Prostate gland (tissue), 2 donors: Measurements from ENCODE around the gene PARG. TPM values are rescaled to one million over a fixed set of nuclear protein-coding genes. Genes with fewer than 3 reads are reported as not detected.
"Not testable (repeated sequence)": the region's sequence is repeated elsewhere in the genome, so short reads cannot be mapped to it uniquely, and the experiment has no call there.

Experiments
- DNase-seq: peaks from one replicate; pipeline ENCODE4 v3.0.0-alpha.2; 2019; ENCODE audit warnings: low spot score
- H3K27ac ChIP-seq, 2 donors: fragments of 200-600 bp; sonication (generic); 2 replicates each; pipeline ENCODE4 v1.5.1; 2017 to 2019
- H3K27me3 ChIP-seq: fragments of 200-600 bp; sonication (generic); replicated peaks from 2 replicates; pipeline ENCODE4 v1.5.1; 2019; ENCODE audit not compliant: insufficient read depth
- H3K36me3 ChIP-seq, 2 donors: fragments of 200-600 bp; sonication (generic); 1 replicate in 1 of 2; 2 replicates in 1 of 2; pipeline versions ENCODE4 v1.5.1 to v1.8.1; 2017 to 2019
- H3K4me1 ChIP-seq: fragments of 200-600 bp; sonication (generic); replicated peaks from 2 replicates; pipeline ENCODE4 v1.5.1; 2019
- H3K4me3 ChIP-seq, 2 donors: fragments of 200-600 bp; sonication (generic); 2 replicates each; pipeline ENCODE4 v1.5.1; 2017 to 2019
- H3K9me3 ChIP-seq: fragments of 200-600 bp; sonication (generic); 2 replicates; pipeline ENCODE4 v1.5.1; 2017
- POLR2AphosphoS5 ChIP-seq: sonication (generic); formaldehyde crosslinking; IDR thresholded peaks from one replicate; pipeline ENCODE4 v1.6.1; 2017; ENCODE audit warnings: antibody characterized with exemption
- whole genome bisulfite sequencing: methylation state at CpG from one replicate; pipeline ENCODE4 v1.1.5; 2018; 5-methylcytosine and 5-hydroxymethylcytosine counted together
- intact Hi-C: fragments of 100-400 bp; cut with DNase I; formaldehyde crosslinking; loops from one replicate; pipeline ENCODE4 v1.14.2; 2022
- total RNA-seq, 2 donors: library from RNA; depleted of rRNA; stranded (reverse); fragments of >200 nt; gene quantifications; one replicate each; pipeline ENCODE4 v1.1.0, GENCODE V29; 2016

Gene PARG
- total RNA-seq = 10 to 100 TPM; 19.4 to 37.4 TPM

GRCh38 chr10:49941447-49942338 lies at the start of gene PARG, which contains the start of gene TIMM23B:
Gene PARG (minus strand): TSS chr10:49942027. CDS start chr10:49941725, 302 bp downstream.
Gene TIMM23B (plus strand): TSS chr10:49942053. CDS start chr10:49942195, 142 bp downstream.
- H3K9me3 ChIP-seq, H3K36me3 ChIP-seq, H3K4me1 ChIP-seq, H3K27me3 ChIP-seq, intact Hi-C loops: not testable (repeated sequence)
- DNase-seq = peak; percentile 56
- peak within 1 kb of the TSS; percentile 66 to 86 for H3K4me3 ChIP-seq
- H3K27ac ChIP-seq = peak within 1 kb of the TSS in 1 of 2 donors; percentile 31
- TF ChIP-seq POLR2AphosphoS5 = peak; percentile 83
- WGBS = under 1% methylated on average over 76 of the region's 81 CpGs

- H3K4me3 ChIP-seq, H3K9me3 ChIP-seq, H3K4me1 ChIP-seq, DNase-seq, H3K36me3 ChIP-seq, H3K27ac ChIP-seq, H3K27me3 ChIP-seq, intact Hi-C loops: not testable (repeated sequence)
- 93% methylated on average over 13 of the region's 18 CpGs for WGBS
Observed at GRCh38 chr10:49988376-49988775, 46.5 kb upstream of the PARG start, which contains the start of gene AGAP6. Gene AGAP6 (plus strand): TSS chr10:49988406. CDS start chr10:49988716, 310 bp downstream.

- 94% methylated on average over 3 of the region's 3 CpGs for WGBS
- intact Hi-C loops = not testable (repeated sequence)
Observed at GRCh38 chr10:49987207-49987606, 45.4 kb upstream of the PARG start.

GRCh38 chr10:49977756-49978155 lies 35.9 kb upstream of the PARG start:
- 91% methylated on average over 3 of the region's 3 CpGs for WGBS
- H3K27me3 ChIP-seq, DNase-seq, H3K27ac ChIP-seq, intact Hi-C loops, H3K4me3 ChIP-seq, H3K36me3 ChIP-seq, H3K4me1 ChIP-seq, H3K9me3 ChIP-seq: not testable (repeated sequence)

More at GRCh38 chr10:49987207-49987606, 45.4 kb upstream of the PARG start:
- H3K27ac ChIP-seq, H3K27me3 ChIP-seq, H3K36me3 ChIP-seq, H3K9me3 ChIP-seq, DNase-seq, H3K4me3 ChIP-seq, H3K4me1 ChIP-seq: not testable (repeated sequence)

GRCh38 chr10:49972094-49972493 lies 30.3 kb upstream of the PARG start:
- 87% methylated on average over 3 of the region's 3 CpGs for WGBS

GRCh38 chr10:49971466-49971865 lies 29.6 kb upstream of the PARG start:
- H3K4me3 ChIP-seq, DNase-seq, H3K9me3 ChIP-seq, H3K36me3 ChIP-seq, H3K4me1 ChIP-seq, H3K27me3 ChIP-seq, H3K27ac ChIP-seq, intact Hi-C loops: not testable (repeated sequence)
- WGBS = 62% methylated on average over 2 of the region's 2 CpGs

More at GRCh38 chr10:49972094-49972493, 30.3 kb upstream of the PARG start:
- H3K36me3 ChIP-seq, H3K27ac ChIP-seq, H3K4me3 ChIP-seq, H3K27me3 ChIP-seq, DNase-seq, intact Hi-C loops, H3K4me1 ChIP-seq, H3K9me3 ChIP-seq: not testable (repeated sequence)

- H3K4me3 ChIP-seq, H3K9me3 ChIP-seq, H3K36me3 ChIP-seq, DNase-seq, H3K27ac ChIP-seq, H3K4me1 ChIP-seq, intact Hi-C loops, H3K27me3 ChIP-seq: not testable (repeated sequence)
- WGBS = 98% methylated on average over 18 of the region's 37 CpGs
Observed at GRCh38 chr10:49970331-49970857, 28.6 kb upstream of the PARG start.

GRCh38 chr10:49953122-49953521 lies 11.3 kb upstream of the PARG start:
- DNase-seq, H3K4me3 ChIP-seq, H3K36me3 ChIP-seq, H3K27ac ChIP-seq, H3K9me3 ChIP-seq, intact Hi-C loops, H3K4me1 ChIP-seq, H3K27me3 ChIP-seq: not testable (repeated sequence)
- 72% methylated on average over 3 of the region's 3 CpGs for WGBS

GRCh38 chr10:49952006-49952405 lies 10.2 kb upstream of the PARG start:
- 60% methylated on average over 3 of the region's 3 CpGs for WGBS
- H3K27me3 ChIP-seq, H3K4me1 ChIP-seq, H3K9me3 ChIP-seq, H3K36me3 ChIP-seq, H3K27ac ChIP-seq, DNase-seq, H3K4me3 ChIP-seq, intact Hi-C loops: not testable (repeated sequence)

GRCh38 chr10:49948737-49949136 lies 6.9 kb upstream of the PARG start:
- DNase-seq = not testable (repeated sequence)

GRCh38 chr10:49948142-49948541 lies 6.3 kb upstream of the PARG start:
- DNase-seq, H3K4me3 ChIP-seq, H3K27ac ChIP-seq, H3K36me3 ChIP-seq, H3K27me3 ChIP-seq, H3K9me3 ChIP-seq, H3K4me1 ChIP-seq, intact Hi-C loops: not testable (repeated sequence)
- WGBS = 96% methylated on average over 1 of the region's 2 CpGs

More at GRCh38 chr10:49948737-49949136, 6.9 kb upstream of the PARG start:
- H3K4me1 ChIP-seq, H3K36me3 ChIP-seq, H3K9me3 ChIP-seq, H3K27ac ChIP-seq, H3K27me3 ChIP-seq, H3K4me3 ChIP-seq, intact Hi-C loops: not testable (repeated sequence)
- 96% methylated on average over 2 of the region's 2 CpGs for WGBS

- DNase-seq, H3K36me3 ChIP-seq, H3K27ac ChIP-seq, intact Hi-C loops, H3K4me1 ChIP-seq, H3K4me3 ChIP-seq, H3K9me3 ChIP-seq, H3K27me3 ChIP-seq: not testable (repeated sequence)
- 91% methylated on average over 2 of the region's 2 CpGs for WGBS
Observed at GRCh38 chr10:49943607-49944006, 1.8 kb upstream of the PARG start.
